ENCODE measurements around the gene PAPSS2.

DNA sequence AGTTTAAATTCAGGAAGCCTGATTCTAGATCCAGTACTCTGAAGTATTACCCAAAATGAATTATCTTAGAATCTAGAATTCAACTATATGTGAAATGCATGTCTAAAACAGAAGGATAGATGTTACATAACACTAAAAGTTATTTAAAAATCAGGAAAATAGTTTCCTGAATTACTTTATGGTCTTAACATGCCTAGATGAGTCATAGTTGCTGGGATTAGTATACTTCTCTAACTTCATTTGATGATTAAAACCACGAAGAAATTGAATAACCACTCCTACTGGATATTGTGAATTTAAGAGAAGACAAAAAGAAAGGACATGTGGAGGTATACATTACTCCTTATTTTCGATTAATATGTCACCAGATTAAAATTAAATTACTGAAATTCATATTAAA is 92.9 kb downstream of the PAPSS2 start:
- TF ChIP-seq, protein P1, sequence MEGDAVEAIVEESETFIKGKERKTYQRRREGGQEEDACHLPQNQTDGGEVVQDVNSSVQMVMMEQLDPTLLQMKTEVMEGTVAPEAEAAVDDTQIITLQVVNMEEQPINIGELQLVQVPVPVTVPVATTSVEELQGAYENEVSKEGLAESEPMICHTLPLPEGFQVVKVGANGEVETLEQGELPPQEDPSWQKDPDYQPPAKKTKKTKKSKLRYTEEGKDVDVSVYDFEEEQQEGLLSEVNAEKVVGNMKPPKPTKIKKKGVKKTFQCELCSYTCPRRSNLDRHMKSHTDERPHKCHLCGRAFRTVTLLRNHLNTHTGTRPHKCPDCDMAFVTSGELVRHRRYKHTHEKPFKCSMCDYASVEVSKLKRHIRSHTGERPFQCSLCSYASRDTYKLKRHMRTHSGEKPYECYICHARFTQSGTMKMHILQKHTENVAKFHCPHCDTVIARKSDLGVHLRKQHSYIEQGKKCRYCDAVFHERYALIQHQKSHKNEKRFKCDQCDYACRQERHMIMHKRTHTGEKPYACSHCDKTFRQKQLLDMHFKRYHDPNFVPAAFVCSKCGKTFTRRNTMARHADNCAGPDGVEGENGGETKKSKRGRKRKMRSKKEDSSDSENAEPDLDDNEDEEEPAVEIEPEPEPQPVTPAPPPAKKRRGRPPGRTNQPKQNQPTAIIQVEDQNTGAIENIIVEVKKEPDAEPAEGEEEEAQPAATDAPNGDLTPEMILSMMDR (IDR thresholded peaks at IDR 0.05), result no peak
- no peak for TF ChIP-seq POLR2A (IDR thresholded peaks at IDR 0.05)
